D721Med (cell line): ENCODE data around the gene GHRH.

Experiments used
- DNase-seq: peaks from one replicate; pipeline ENCODE4 v3.0.0; 2011; ENCODE audit warnings: low spot score; ENCODE audit not compliant: insufficient read length
- FAIRE-seq: peaks from 2 replicates; lab custom pipeline; 2011; peaks lifted over from hg19 to GRCh38; lab: Jason Lieb, UNC
- TF ChIP-seq, protein P1 (sequence below): IDR thresholded peaks from 2 replicates; pipeline ENCODE4 v1.5.1; 2012; ENCODE audit warnings: mild to moderate bottlenecking, control low read depth; ENCODE audit not compliant: insufficient read depth; ENCODE audit errors: missing control alignments

Gene GHRH

DNA sequence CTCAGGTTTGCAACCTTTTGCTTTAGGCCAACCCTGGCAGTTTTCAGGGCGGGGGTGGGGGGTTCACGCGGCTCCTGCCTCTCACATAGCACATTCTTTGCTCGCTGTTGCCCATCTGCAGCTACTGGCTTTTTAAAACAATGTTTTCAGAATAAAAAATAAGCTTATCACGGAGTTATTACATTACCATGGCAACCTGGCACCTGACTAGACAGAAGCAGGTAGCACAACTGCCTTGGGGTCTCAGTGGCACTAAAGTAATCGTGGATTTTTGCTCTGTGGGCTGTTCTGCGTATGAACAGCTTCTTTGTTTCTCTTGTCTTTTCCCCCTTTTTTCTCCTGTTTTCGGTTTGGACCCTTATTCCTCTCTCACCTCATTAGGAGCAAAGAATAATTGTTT is 18.8 kb upstream of the GHRH start:
- FAIRE-seq: no peak
- DNase-seq: no peak
- TF ChIP-seq, protein P1, sequence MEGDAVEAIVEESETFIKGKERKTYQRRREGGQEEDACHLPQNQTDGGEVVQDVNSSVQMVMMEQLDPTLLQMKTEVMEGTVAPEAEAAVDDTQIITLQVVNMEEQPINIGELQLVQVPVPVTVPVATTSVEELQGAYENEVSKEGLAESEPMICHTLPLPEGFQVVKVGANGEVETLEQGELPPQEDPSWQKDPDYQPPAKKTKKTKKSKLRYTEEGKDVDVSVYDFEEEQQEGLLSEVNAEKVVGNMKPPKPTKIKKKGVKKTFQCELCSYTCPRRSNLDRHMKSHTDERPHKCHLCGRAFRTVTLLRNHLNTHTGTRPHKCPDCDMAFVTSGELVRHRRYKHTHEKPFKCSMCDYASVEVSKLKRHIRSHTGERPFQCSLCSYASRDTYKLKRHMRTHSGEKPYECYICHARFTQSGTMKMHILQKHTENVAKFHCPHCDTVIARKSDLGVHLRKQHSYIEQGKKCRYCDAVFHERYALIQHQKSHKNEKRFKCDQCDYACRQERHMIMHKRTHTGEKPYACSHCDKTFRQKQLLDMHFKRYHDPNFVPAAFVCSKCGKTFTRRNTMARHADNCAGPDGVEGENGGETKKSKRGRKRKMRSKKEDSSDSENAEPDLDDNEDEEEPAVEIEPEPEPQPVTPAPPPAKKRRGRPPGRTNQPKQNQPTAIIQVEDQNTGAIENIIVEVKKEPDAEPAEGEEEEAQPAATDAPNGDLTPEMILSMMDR: no peak

DNA sequence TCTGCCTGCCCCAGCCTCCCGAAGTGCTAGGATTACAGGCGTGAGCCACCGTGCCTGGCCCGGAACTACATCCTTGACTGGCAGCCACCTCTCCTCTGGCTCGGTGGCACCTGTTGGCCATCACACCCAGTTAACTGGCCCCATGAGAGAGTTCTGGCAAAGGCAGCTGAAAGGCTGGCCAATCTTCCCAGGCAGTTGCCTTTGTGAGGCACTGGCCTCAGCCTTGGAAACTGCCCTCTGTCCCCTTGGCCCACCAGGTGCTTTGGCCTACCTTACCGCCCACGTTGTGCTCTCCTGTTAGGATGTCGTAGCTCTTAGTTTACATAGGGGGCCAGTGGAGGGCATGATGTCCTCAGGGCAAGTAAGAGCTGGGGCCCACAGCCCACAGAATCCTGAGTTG is 18.2 kb upstream of the GHRH start:
- FAIRE-seq (no peak), DNase-seq (no peak)
- TF ChIP-seq, protein P1: no peak

GRCh38 chr20:37278966-37279590 is 17.5 kb upstream of the GHRH start:
- TF ChIP-seq, protein P1: no peak
- no peak for FAIRE-seq
- no peak for DNase-seq

DNA sequence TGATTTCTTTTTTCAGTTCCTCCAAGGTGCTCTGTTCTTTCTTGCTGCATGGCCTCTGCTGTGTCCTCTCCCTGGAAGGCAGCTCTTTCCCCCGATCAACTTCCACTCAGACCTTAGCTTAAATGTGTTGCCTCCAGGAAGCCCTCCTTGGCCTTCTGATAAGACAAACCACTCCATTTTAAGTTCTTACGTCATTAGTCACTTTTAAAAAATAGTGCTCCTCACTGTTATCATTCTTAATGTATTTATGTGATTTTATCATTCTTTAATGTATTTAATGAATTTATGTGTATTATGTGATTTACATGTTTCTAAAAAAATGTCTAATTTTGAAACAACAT is 15.6 kb upstream of the GHRH start:
- DNase-seq (no peak), FAIRE-seq (no peak)
- TF ChIP-seq, protein P1: no peak

DNA sequence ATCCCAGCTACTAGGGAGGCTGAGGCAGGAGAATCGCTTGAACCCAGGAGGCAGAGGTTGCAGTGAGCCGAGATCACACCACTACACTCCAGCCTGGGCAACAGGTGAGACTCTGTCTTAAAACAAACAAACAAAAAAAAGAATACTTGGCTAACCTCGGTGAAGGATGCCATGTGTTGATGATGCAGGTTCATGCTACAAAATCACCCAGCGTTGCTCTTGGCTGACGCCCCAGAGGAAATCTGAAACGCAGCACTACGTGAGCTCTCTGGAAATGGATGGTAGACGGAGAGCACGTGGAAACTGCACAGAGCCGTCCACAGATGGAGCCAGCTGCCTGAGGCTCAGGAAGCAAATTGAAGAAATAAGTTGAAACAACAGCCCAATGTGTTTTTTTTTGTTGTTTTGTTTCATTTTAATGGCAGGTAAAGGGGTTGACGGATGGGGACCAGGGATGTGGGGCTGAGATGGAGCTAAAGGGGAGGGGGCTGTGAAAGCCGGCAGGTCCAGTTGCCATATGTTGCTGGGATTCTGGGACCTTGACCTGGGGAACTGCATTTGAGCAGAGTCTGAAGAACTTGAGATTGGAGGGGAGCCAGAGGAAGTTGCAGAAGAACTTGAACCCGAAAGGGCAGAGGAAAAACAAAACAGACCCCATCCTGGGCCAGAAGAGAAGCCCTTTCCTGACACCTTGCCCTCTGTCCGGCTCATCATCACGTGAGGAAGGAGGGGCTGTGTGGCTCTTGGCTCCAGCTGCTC is 15.1 kb upstream of the GHRH start:
- DNase-seq (no peak), FAIRE-seq (no peak)
- TF ChIP-seq, protein P1: peak; percentile 5

- TF ChIP-seq, protein P1: no peak
- DNase-seq (no peak), FAIRE-seq (no peak)
Measured at GRCh38 chr20:37274851-37275524, 13.4 kb upstream of the GHRH start.
